ENCODE results near the gene PDZD4. TPM values are rescaled to one million over a fixed set of nuclear protein-coding genes. Genes with fewer than 3 reads are reported as not detected.

The PDZD4 gene
- total RNA-seq, 4 donors from 2014 or later: 20.0 to 48.4 (median 36.9) TPM

- Histone ChIP-seq H3K9me3 (no peaks in the 10 kb centered on the region), H3K27ac (replicated peaks in 1 of 4) (no peak overlapping the region), H3K4me1 (peaks cover 0 to 3% (median 0%) of the 10 kb centered on the region in 4 donors), H3K36me3 (no peaks in the 10 kb centered on the region), H3K4me3 (no peak overlapping the region), H3K27me3 (peaks cover 0 to 8% (median 2%) of the 10 kb centered on the region in 4 donors)
- TF ChIP-seq CTCF (IDR thresholded peaks at IDR 0.05) (no peak), EP300 (IDR thresholded peaks at IDR 0.05) (no peak), POLR2AphosphoS5 (IDR thresholded peaks at IDR 0.05) (no peak), POLR2A (IDR thresholded peaks at IDR 0.05; ENCODE audit: low read depth) (no peak)
- intact Hi-C loops (cut with DNase I): no loop called here
- no peak for DNase-seq (ENCODE audit: extremely low spot score)
- 41% methylated on average over 6 of the region's 6 CpGs for WGBS
These were observed 14.3 kb upstream of the PDZD4 start for GRCh38 chrX:153844509-153845082.

- Histone ChIP-seq H3K4me3 (no peak overlapping the region), H3K27me3 (peaks cover 0 to 8% (median 0%) of the 10 kb centered on the region in 4 donors), H3K4me1 (no peaks in the 10 kb centered on the region), H3K27ac (replicated peaks in 1 of 4) (no peak overlapping the region), H3K36me3 (no peaks in the 10 kb centered on the region), H3K9me3 (no peaks in the 10 kb centered on the region)
- 88% methylated on average over 6 of the region's 6 CpGs for WGBS
- no peak for TF ChIP-seq POLR2AphosphoS5 (IDR thresholded peaks at IDR 0.05)
- TF ChIP-seq POLR2A (IDR thresholded peaks at IDR 0.05; ENCODE audit: low read depth): no peak
- TF ChIP-seq CTCF (IDR thresholded peaks at IDR 0.05): no peak
- no peak for TF ChIP-seq EP300 (IDR thresholded peaks at IDR 0.05)
- no peak for DNase-seq (ENCODE audit: extremely low spot score)
- intact Hi-C loops (cut with DNase I): no loop called here
These were observed 6.6 kb upstream of the PDZD4 start for GRCh38 chrX:153836921-153837320.

- TF ChIP-seq CTCF (IDR thresholded peaks at IDR 0.05): no peak
- TF ChIP-seq EP300 (IDR thresholded peaks at IDR 0.05): no peak
- TF ChIP-seq POLR2A (IDR thresholded peaks at IDR 0.05; ENCODE audit: low read depth): no peak
- no peak for DNase-seq (ENCODE audit: extremely low spot score)
- no peaks in the 10 kb centered on the region for H3K36me3 ChIP-seq
- no peak overlapping the region for H3K27ac ChIP-seq (replicated peaks in 1 of 4)
- H3K27me3 ChIP-seq: peaks cover 0 to 5% (median 0%) of the 10 kb centered on the region in 4 donors
- 88% methylated on average over 1 of the region's 10 CpGs for WGBS
- H3K4me3 ChIP-seq: no peak overlapping the region
- no peaks in the 10 kb centered on the region for H3K9me3 ChIP-seq
- peaks cover 10 to 32% (median 25%) of the 10 kb centered on the region in 4 donors for H3K4me1 ChIP-seq
- intact Hi-C loops (cut with DNase I): no loop called here
These were observed 2.4 kb upstream of the PDZD4 start for GRCh38 chrX:153832728-153833127.

DNA sequence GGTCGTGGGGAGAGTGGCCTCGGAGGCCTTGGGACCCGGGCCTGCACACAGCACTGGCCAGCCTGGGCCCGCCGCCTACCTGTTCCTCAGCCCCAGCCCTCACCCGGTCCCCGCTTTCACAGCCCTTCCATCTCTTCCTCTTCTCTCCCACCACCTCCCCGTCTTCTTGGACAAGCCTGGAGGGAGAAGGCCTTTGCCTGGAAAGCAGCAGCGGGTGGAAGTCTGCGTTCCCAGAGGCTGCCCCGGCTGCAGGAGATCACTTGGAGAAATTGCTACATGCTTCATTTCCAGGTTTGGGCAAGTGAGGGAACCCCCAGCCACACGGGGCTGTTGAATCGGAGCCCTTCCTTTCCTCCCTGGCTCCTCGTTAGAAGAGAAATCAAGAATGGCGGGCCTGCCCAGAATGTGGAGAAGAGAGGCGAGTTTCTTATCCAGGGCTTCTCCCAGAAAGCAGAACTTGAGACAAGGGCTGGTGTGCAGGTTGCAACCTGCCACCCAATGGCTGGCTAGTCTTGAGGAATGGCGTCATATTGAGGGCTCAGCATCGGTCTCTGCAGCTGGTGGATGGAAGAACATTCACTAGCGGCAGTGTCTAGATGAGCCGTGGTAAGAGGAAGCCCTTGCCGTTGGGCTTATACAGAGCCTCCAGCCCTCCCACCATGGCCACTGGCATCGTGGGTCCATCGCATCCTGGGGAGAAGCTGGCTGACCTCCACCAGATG lies 1.2 kb upstream of the PDZD4 start:
- Histone ChIP-seq H3K27me3 (peaks cover 0 to 5% (median 0%) of the 10 kb centered on the region in 4 donors), H3K4me3 (no peak overlapping the region), H3K27ac (replicated peaks in 1 of 4) (no peak overlapping the region), H3K9me3 (no peaks in the 10 kb centered on the region), H3K4me1 (peaks cover 10 to 33% (median 25%) of the 10 kb centered on the region in 4 donors), H3K36me3 (no peaks in the 10 kb centered on the region)
- TF ChIP-seq POLR2A (IDR thresholded peaks at IDR 0.05; ENCODE audit: low read depth): no peak
- intact Hi-C loops (cut with DNase I): no loop called here
- DNase-seq (ENCODE audit: extremely low spot score): no peak
- 73% methylated on average over 23 of the region's 23 CpGs for WGBS

GRCh38 chrX:153830640-153831428 lies 490 bp upstream of the PDZD4 start:
- Histone ChIP-seq H3K27me3 (peaks cover 0 to 5% (median 0%) of the 10 kb centered on the region in 4 donors), H3K9me3 (no peaks in the 10 kb centered on the region), H3K36me3 (no peaks in the 10 kb centered on the region), H3K4me3 (peak overlapping the region; percentile 55 to 67 (median 60)), H3K4me1 (peaks cover 10 to 33% (median 25%) of the 10 kb centered on the region in 4 donors), H3K27ac (replicated peaks in 1 of 4) (no peak overlapping the region)
- intact Hi-C loops (cut with DNase I): no loop called here
- 18% methylated on average over 52 of the region's 102 CpGs for WGBS
- no peak for TF ChIP-seq EP300 (IDR thresholded peaks at IDR 0.05)
- TF ChIP-seq POLR2AphosphoS5 (IDR thresholded peaks at IDR 0.05): no peak
- no peak for TF ChIP-seq POLR2A (IDR thresholded peaks at IDR 0.05; ENCODE audit: low read depth)
- TF ChIP-seq CTCF (IDR thresholded peaks at IDR 0.05): no peak
- no peak for DNase-seq (ENCODE audit: extremely low spot score)
